Keratinocyte (primary cell): Measurements from ENCODE around the gene TTC32.

Experiments used
- CTCF ChIP-seq, 3 experiments: IDR thresholded peaks in 1 of 3; conservative IDR thresholded peaks in 1 of 3; optimal IDR thresholded peaks in 1 of 3; 2 replicates in 2 of 3; 3 replicates in 1 of 3; pipeline versions ENCODE3 to v1.5.1; 2011; ENCODE audit warnings: low read length in 3 of 3, mild to moderate bottlenecking in 3 of 3, moderate library complexity in 2 of 3, control low read depth in 1 of 3, inconsistent platforms in 1 of 3; ENCODE audit not compliant: insufficient read depth in 2 of 3; ENCODE audit errors: extremely low read depth in 1 of 3
- EZH2 ChIP-seq: IDR thresholded peaks from one replicate; pipeline ENCODE4 v1.6.1; 2012; ENCODE audit warnings: inconsistent platforms, mild to moderate bottlenecking, low read length, moderate library complexity

- TF ChIP-seq CTCF (optimal IDR thresholded peaks at IDR 0.05 in 1 of 3, IDR thresholded peaks at IDR 0.05 in 1 of 3, conservative IDR thresholded peaks at IDR 0.05 in 1 of 3; ENCODE audit: extremely low read depth in 1 of 3, insufficient read depth in 2 of 3, low read length in 3 of 3) (no peak), EZH2 (no peak)
These were observed 31.7 kb upstream of the TTC32 start for GRCh38 chr2:19933351-19933981.
